Measurements from ENCODE around the gene FBXO9.

GRCh38 chr6:53042112-53042511 is 23.1 kb upstream of the FBXO9 start:
- TF ChIP-seq, protein P1, sequence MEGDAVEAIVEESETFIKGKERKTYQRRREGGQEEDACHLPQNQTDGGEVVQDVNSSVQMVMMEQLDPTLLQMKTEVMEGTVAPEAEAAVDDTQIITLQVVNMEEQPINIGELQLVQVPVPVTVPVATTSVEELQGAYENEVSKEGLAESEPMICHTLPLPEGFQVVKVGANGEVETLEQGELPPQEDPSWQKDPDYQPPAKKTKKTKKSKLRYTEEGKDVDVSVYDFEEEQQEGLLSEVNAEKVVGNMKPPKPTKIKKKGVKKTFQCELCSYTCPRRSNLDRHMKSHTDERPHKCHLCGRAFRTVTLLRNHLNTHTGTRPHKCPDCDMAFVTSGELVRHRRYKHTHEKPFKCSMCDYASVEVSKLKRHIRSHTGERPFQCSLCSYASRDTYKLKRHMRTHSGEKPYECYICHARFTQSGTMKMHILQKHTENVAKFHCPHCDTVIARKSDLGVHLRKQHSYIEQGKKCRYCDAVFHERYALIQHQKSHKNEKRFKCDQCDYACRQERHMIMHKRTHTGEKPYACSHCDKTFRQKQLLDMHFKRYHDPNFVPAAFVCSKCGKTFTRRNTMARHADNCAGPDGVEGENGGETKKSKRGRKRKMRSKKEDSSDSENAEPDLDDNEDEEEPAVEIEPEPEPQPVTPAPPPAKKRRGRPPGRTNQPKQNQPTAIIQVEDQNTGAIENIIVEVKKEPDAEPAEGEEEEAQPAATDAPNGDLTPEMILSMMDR (IDR thresholded peaks at IDR 0.05), result no peak
- TF ChIP-seq EP300 (IDR thresholded peaks at IDR 0.05), result no peak

Measured in tibial nerve (tissue), 4 donors.